Gastroesophageal sphincter (tissue), 4 donors: ENCODE data around the gene TPPP. TPM values are rescaled to one million over a fixed set of nuclear protein-coding genes. Genes with fewer than 3 reads are reported as not detected.
"Not testable (repeated sequence)": the region's sequence is repeated elsewhere in the genome, so short reads cannot be mapped to it uniquely, and the experiment has no call there.

Experiments
- ATAC-seq: fragments of 150-250 bp; one replicate; pipeline ENCODE4 v1.9.1; 2016; ENCODE audit warnings: mild to moderate bottlenecking, moderate library complexity
- H3K27ac ChIP-seq, 4 donors: fragments of 200-600 bp; sonication (generic) in 3 of 4; 1 replicate in 3 of 4; 2 replicates in 1 of 4; pipeline ENCODE4 v1.5.1; 2016 to 2019
- H3K27me3 ChIP-seq: fragments of 200-600 bp; sonication (generic); one replicate; pipeline ENCODE4 v1.5.1; 2019
- H3K36me3 ChIP-seq, 2 donors: fragments of 200-600 bp; sonication (generic); one replicate each; pipeline ENCODE4 v1.5.1; 2019; ENCODE audit warnings: control low read depth in 1 of 2
- H3K4me1 ChIP-seq, 3 donors: fragments of 200-600 bp; sonication (generic); 1 replicate in 2 of 3; 2 replicates in 1 of 3; pipeline ENCODE4 v1.5.1; 2016 to 2019; ENCODE audit warnings: control low read depth in 2 of 3
- H3K4me3 ChIP-seq, 2 donors: fragments of 200-600 bp; sonication (generic); one replicate each; pipeline ENCODE4 v1.5.1; 2019; ENCODE audit warnings: mild to moderate bottlenecking in 1 of 2, moderate library complexity in 1 of 2
- H3K9me3 ChIP-seq, 3 donors: fragments of 200-600 bp; sonication (generic); one replicate each; pipeline ENCODE4 v1.5.1; 2017 to 2019; ENCODE audit warnings: control low read depth in 2 of 3
- CTCF ChIP-seq, 4 experiments: fragments of 200-600 bp in 2 of 4; fragments of 450-650 bp in 2 of 4; sonication (generic) in 1 of 4; IDR thresholded peaks; one replicate each; pipeline ENCODE4 v1.5.1; 2017 to 2019; ENCODE audit warnings: antibody characterized with exemption in 4 of 4, mild to moderate bottlenecking in 2 of 4, moderate library complexity in 2 of 4
- EP300 ChIP-seq: sonication (generic); formaldehyde crosslinking; IDR thresholded peaks from one replicate; pipeline ENCODE4 v1.6.1; 2017; ENCODE audit warnings: antibody characterized with exemption, mild to moderate bottlenecking
- POLR2A ChIP-seq, 2 donors: fragments of 450-650 bp; IDR thresholded peaks; one replicate each; pipeline ENCODE4 v1.6.1; 2017; ENCODE audit warnings: antibody characterized with exemption in 2 of 2, mild to moderate bottlenecking in 2 of 2, moderate library complexity in 1 of 2
- POLR2AphosphoS5 ChIP-seq: sonication (generic); formaldehyde crosslinking; IDR thresholded peaks from one replicate; pipeline ENCODE4 v1.6.1; 2017; ENCODE audit warnings: antibody characterized with exemption
- WGBS, 2 donors: methylation state at CpG; one replicate each; pipeline ENCODE4 v1.1.5; 2018; ENCODE audit warnings: low coverage in 1 of 2; 5-methylcytosine and 5-hydroxymethylcytosine counted together
- total RNA-seq, 4 donors: library from RNA; depleted of rRNA; stranded (reverse); fragments of >200 nt; gene quantifications; one replicate each; pipeline ENCODE4 v1.1.0, GENCODE V29; 2016

TPPP gene
- total RNA-seq, 4 donors from 2014 or later: 13.3 to 42.8 (median 32.0) TPM

GRCh38 chr5:717143-717542, 24.0 kb upstream of the TPPP start:
- no peaks in the 10 kb centered on the region for H3K4me1 ChIP-seq
- WGBS, 2 donors: 72 to 76% methylated on average over 4 to 6 of the region's 7 CpGs
- H3K4me3 ChIP-seq: no peak overlapping the region
- H3K36me3 ChIP-seq: peaks cover 0 to 17% of the 10 kb centered on the region in 2 donors
- TF ChIP-seq POLR2AphosphoS5: no peak
- no peak for TF ChIP-seq EP300
- TF ChIP-seq POLR2A (IDR thresholded peaks at IDR 0.05): no peak
- no peak for TF ChIP-seq CTCF (IDR thresholded peaks at IDR 0.05)
- H3K27ac ChIP-seq: peak overlapping the region in 1 of 4 donors; percentile 12
- no peaks in the 10 kb centered on the region for H3K27me3 ChIP-seq
- peaks cover 0 to 12% (median 0%) of the 10 kb centered on the region in 3 donors for H3K9me3 ChIP-seq
- ATAC-seq: no peak

GRCh38 chr5:716740-717139, 23.6 kb upstream of the TPPP start:
- peaks cover 0 to 17% of the 10 kb centered on the region in 2 donors for H3K36me3 ChIP-seq
- peaks cover 0 to 12% (median 0%) of the 10 kb centered on the region in 3 donors for H3K9me3 ChIP-seq
- WGBS, 2 donors: 40 to 69% methylated on average over 3 to 4 of the region's 4 CpGs
- not testable (repeated sequence) for H3K4me3 ChIP-seq, H3K4me1 ChIP-seq, H3K27me3 ChIP-seq
- H3K27ac ChIP-seq: peak overlapping the region in 1 of 4 donors; percentile 12
- ATAC-seq: peak; percentile 72

- 94 to 100% methylated on average over 2 to 3 of the region's 4 CpGs for WGBS, 2 donors
- ATAC-seq: not testable (repeated sequence)
Observed at GRCh38 chr5:715636-716035, 22.5 kb upstream of the TPPP start.

GRCh38 chr5:714215-715118, 21.3 kb upstream of the TPPP start:
- H3K9me3 ChIP-seq, H3K4me1 ChIP-seq, H3K4me3 ChIP-seq, H3K27ac ChIP-seq, ATAC-seq, H3K27me3 ChIP-seq: not testable (repeated sequence)
- H3K36me3 ChIP-seq: peaks cover 0 to 24% of the 10 kb centered on the region in 2 donors
- WGBS, 2 donors: 69 to 89% methylated on average over 3 to 5 of the region's 8 CpGs

More at GRCh38 chr5:715636-716035, 22.5 kb upstream of the TPPP start:
- not testable (repeated sequence) for H3K27ac ChIP-seq, H3K4me3 ChIP-seq, H3K4me1 ChIP-seq, H3K27me3 ChIP-seq
- Histone ChIP-seq H3K9me3 (peaks cover 0 to 12% (median 0%) of the 10 kb centered on the region in 3 donors), H3K36me3 (peaks cover 0 to 25% of the 10 kb centered on the region in 2 donors)

GRCh38 chr5:713686-714085, 20.5 kb upstream of the TPPP start:
- not testable (repeated sequence) for ATAC-seq, H3K4me3 ChIP-seq, H3K4me1 ChIP-seq, H3K27ac ChIP-seq, H3K27me3 ChIP-seq, H3K9me3 ChIP-seq
- peaks cover 0 to 24% of the 10 kb centered on the region in 2 donors for H3K36me3 ChIP-seq
- no CpG with 5 or more reads among the region's 3 CpGs for WGBS, 2 donors

- not testable (repeated sequence) for H3K27me3 ChIP-seq, ATAC-seq, H3K9me3 ChIP-seq, H3K27ac ChIP-seq, H3K4me1 ChIP-seq, H3K4me3 ChIP-seq
- peaks cover 0 to 17% of the 10 kb centered on the region in 2 donors for H3K36me3 ChIP-seq
- 81 to 100% methylated on average over 1 to 2 of the region's 3 CpGs for WGBS, 2 donors
Observed at GRCh38 chr5:708848-709517, 15.8 kb upstream of the TPPP start.

GRCh38 chr5:708374-708773, 15.2 kb upstream of the TPPP start:
- WGBS, 2 donors: 80 to 93% methylated on average over 2 to 4 of the region's 4 CpGs
- H3K27me3 ChIP-seq, H3K4me3 ChIP-seq, H3K4me1 ChIP-seq, H3K27ac ChIP-seq, ATAC-seq, H3K9me3 ChIP-seq: not testable (repeated sequence)
- H3K36me3 ChIP-seq: peaks cover 0 to 17% of the 10 kb centered on the region in 2 donors

- ATAC-seq, H3K27me3 ChIP-seq, H3K4me3 ChIP-seq, H3K27ac ChIP-seq, H3K4me1 ChIP-seq, H3K9me3 ChIP-seq: not testable (repeated sequence)
- peaks cover 0 to 12% of the 10 kb centered on the region in 2 donors for H3K36me3 ChIP-seq
- 80 to 86% methylated on average over 7 of the region's 7 CpGs for WGBS, 2 donors
Observed at GRCh38 chr5:706127-706526, 13.0 kb upstream of the TPPP start.

- not testable (repeated sequence) for H3K27ac ChIP-seq, H3K36me3 ChIP-seq, H3K4me3 ChIP-seq, ATAC-seq, H3K4me1 ChIP-seq, H3K27me3 ChIP-seq
- H3K9me3 ChIP-seq: peaks cover 0 to 26% (median 0%) of the 10 kb centered on the region in 3 donors
- 89 to 90% methylated on average over 6 to 12 of the region's 21 CpGs for WGBS, 2 donors
Observed at GRCh38 chr5:696753-697702, 3.9 kb upstream of the TPPP start.

GRCh38 chr5:696191-696590, 3.0 kb upstream of the TPPP start:
- H3K4me1 ChIP-seq, H3K27me3 ChIP-seq, ATAC-seq, H3K27ac ChIP-seq, H3K4me3 ChIP-seq, H3K36me3 ChIP-seq: not testable (repeated sequence)
- peaks cover 0 to 26% (median 0%) of the 10 kb centered on the region in 3 donors for H3K9me3 ChIP-seq
- 87% methylated on average over 4 of the region's 8 CpGs; no CpG with 5 or more reads in 1 of the 2 donors for WGBS, 2 donors

GRCh38 chr5:695475-695874, 2.3 kb upstream of the TPPP start:
- not testable (repeated sequence) for ATAC-seq, H3K36me3 ChIP-seq

More at GRCh38 chr5:695475-695874, 2.3 kb upstream of the TPPP start:
- peaks cover 0 to 20% (median 0%) of the 10 kb centered on the region in 3 donors for H3K9me3 ChIP-seq
- H3K27me3 ChIP-seq, H3K27ac ChIP-seq, H3K4me3 ChIP-seq, H3K4me1 ChIP-seq: not testable (repeated sequence)
- no CpG with 5 or more reads among the region's 13 CpGs for WGBS, 2 donors
